CD4-positive, alpha-beta T cell treated with Interleukin-15 for 4 hours (primary cell): ENCODE results near the gene IFNA5.

Source experiments
- DNase-seq: peaks from one replicate; pipeline ENCODE4 v3.0.0-alpha.2; 2020; ENCODE audit warnings: low spot score

The IFNA5 gene

GRCh38 chr9:21305213-21305612, at the start of gene IFNA5:
IFNA5 (minus strand) TSS chr9:21305313; CDS start chr9:21305256, 57 bp downstream.
- DNase-seq = no peak

- no peak for DNase-seq
Measured at GRCh38 chr9:21350787-21351186, 45.7 kb upstream of the IFNA5 start, which contains the start of gene IFNA6. IFNA6 (minus strand) TSS chr9:21350887; CDS start chr9:21350887, 0 bp downstream.

- no peak for DNase-seq
Measured at GRCh38 chr9:21348430-21348970, 43.4 kb upstream of the IFNA5 start.

GRCh38 chr9:21340735-21341134, 35.6 kb upstream of the IFNA5 start:
- DNase-seq = no peak

- DNase-seq = no peak
Measured at GRCh38 chr9:21336457-21336856, 31.3 kb upstream of the IFNA5 start.

- peak; percentile 88 for DNase-seq
Measured at GRCh38 chr9:21334701-21335632, 29.9 kb upstream of the IFNA5 start, which contains the start of gene KLHL9. KLHL9 (minus strand) TSS chr9:21335404; CDS start chr9:21334859, 545 bp downstream.

- DNase-seq = no peak
Measured at GRCh38 chr9:21333226-21333625, 28.1 kb upstream of the IFNA5 start.

- no peak for DNase-seq
Measured at GRCh38 chr9:21331676-21332402, 26.7 kb upstream of the IFNA5 start.

GRCh38 chr9:21326526-21327139, 21.5 kb upstream of the IFNA5 start:
- peak; percentile 66 for DNase-seq

- DNase-seq = no peak
Measured at GRCh38 chr9:21324047-21324446, 18.9 kb upstream of the IFNA5 start.

- DNase-seq = no peak
Measured at GRCh38 chr9:21322911-21323461, 17.9 kb upstream of the IFNA5 start.

- no peak for DNase-seq
Measured at GRCh38 chr9:21320465-21320864, 15.4 kb upstream of the IFNA5 start.

GRCh38 chr9:21317956-21318923, 13.1 kb upstream of the IFNA5 start:
- peak; percentile 40 for DNase-seq

- DNase-seq = no peak
Measured at GRCh38 chr9:21316860-21317259, 11.7 kb upstream of the IFNA5 start.

- no peak for DNase-seq
Measured at GRCh38 chr9:21316032-21316842, 11.1 kb upstream of the IFNA5 start.

- no peak for DNase-seq
Measured at GRCh38 chr9:21314152-21314551, 9.0 kb upstream of the IFNA5 start.

- DNase-seq = no peak
Measured at GRCh38 chr9:21311889-21312288, 6.8 kb upstream of the IFNA5 start.

GRCh38 chr9:21295992-21296391, 9.1 kb downstream of the IFNA5 start:
- DNase-seq = no peak

GRCh38 chr9:21294904-21295538, 10.1 kb downstream of the IFNA5 start:
- DNase-seq = no peak
